Left cardiac atrium (tissue), 4 donors: ENCODE results near the gene UNC13B. TPM values are rescaled to one million over a fixed set of nuclear protein-coding genes. Genes with fewer than 3 reads are reported as not detected.
"Not testable (repeated sequence)": the region's sequence is repeated elsewhere in the genome, so short reads cannot be mapped to it uniquely, and the experiment has no call there.

Experiments
- ATAC-seq, 2 donors: fragments of 200-7000 bp; cut with Tn5 transposase; one replicate each; pipeline ENCODE4 v1.9.1; 2020; ENCODE audit warnings: mild to moderate bottlenecking in 2 of 2, moderate library complexity in 2 of 2
- DNase-seq: peaks from one replicate; pipeline ENCODE4 v3.0.0-alpha.2; 2020
- intact Hi-C, 2 donors: fragments of 100-400 bp; cut with DNase I; formaldehyde crosslinking; loops; one replicate each; pipeline versions ENCODE4 v1.14.1 to v1.15.1; 2022 to 2023
- total RNA-seq, 2 donors: library from RNA; stranded (reverse); fragmentation: NEBNext Ultra II Directional; extraction: Animal tissue kit (Norgen Biotek cat#: 25700); gene quantifications; one replicate each; pipeline ENCODE4 v1.2.1, GENCODE V29; 2021
- donor health status: DM: no; HTN: yes; CAD: no.
- donor health status: DM: no; HTN: yes; CAD: no; lungs with severe emphysema.
- donor health status: DM: yes; HTN: yes; CAD: no.
- donor health status: Dilated cardiomyopathy.

UNC13B gene
- total RNA-seq, 2 donors from 2014 or later = 17.8 to 23.0 TPM

DNA sequence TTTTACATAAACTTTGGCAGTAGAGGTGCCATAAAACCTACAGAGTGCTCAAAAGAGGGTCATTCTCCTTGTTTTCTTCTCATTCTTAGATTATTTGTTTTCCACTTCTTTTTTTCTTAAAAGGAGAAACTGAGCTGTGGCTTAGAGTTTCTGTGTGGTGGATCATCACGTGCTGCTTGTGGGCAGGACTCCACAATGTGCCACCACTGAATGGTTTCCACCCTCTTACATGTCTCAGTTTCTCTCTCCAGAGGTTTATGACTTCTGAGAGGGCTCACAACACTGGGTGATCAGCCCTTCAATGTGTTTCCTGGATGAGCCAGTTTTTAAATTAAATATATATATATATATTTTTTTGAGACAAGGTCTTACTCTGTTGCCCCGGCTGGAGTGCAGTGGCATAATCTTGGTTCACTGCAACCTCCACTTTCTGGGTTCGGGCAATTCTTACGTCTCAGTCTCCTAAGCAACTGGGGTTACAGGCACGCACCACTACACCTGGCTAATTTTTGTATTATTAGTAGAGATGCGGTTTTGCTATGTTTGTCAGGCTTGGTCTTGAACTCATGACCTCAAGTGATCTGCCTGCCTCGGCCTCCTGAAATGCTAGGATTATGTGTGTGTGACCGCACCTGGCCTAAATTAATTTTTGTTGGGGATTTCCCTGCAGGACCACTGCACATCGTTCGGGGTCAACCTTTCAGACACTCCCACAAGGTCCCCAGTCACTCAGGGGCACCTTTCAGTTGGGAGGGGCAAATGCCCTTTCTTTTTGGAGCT, 3.1 kb upstream of the UNC13B start:
- ATAC-seq (no peak), DNase-seq (no peak)
- intact Hi-C loops = no loop called here

DNA sequence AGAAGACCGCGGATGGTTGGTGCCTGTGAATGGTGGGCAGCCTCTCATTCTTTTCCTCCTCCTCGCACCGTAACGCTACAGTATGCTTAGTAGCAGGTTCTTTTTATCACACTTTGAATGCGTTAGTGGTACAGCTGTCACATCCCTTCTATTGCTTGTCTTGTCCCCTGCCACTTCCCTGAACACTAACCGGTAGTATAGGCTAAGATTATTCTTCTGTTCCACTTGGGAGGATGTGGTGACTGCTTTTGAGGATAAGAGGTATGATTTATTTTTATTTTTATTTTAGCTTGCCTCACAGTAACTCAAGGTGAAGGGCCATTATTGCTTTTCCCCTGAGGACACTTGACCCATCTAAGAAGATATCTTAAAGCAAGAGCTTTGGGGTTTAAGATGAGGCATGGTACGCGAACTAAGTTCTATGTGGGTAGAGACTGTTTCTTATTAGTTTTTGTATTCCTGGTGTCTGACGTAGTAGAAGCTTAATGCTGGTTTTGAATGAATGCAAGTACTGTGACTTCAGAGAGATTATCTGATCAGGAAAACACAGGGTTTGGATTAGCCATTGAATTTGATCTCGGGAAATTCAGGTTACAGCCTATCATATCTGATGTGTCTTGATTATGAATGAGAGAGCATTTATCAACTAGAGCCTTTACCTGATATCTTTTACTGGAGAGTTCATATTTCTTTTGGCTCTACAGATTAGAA, 951 bp downstream of the UNC13B start:
- DNase-seq (no peak), ATAC-seq (no peak)
- intact Hi-C loops = loop anchor here in 1 of 2 donors (2.0 kb wide), 1 partner anchor 46 kb away; no protein-coding TSS in a partner anchor

DNA sequence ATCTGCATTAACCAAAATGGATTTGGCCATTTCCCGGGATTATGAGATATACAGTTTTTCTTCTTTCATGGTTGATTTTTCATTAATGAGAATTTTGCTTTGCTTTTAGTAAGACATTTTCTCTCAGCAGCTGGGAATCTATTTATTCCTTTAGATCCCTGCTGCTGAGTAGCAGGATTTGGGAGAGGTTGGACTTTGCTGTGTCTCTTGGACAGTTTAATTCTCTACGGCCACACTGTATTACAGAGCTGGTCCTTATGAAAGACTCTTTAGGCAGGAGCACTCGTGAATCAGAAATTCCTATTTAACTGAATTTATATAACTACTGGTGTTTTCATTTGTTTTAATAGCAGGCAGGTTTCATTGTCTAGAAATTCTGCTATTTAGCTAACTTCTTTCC, 1.6 kb downstream of the UNC13B start:
- DNase-seq (no peak), ATAC-seq (no peak)
- intact Hi-C loops = loop anchor here in 1 of 2 donors (2.0 kb wide), 1 partner anchor 47 kb away; no protein-coding TSS in a partner anchor

DNA sequence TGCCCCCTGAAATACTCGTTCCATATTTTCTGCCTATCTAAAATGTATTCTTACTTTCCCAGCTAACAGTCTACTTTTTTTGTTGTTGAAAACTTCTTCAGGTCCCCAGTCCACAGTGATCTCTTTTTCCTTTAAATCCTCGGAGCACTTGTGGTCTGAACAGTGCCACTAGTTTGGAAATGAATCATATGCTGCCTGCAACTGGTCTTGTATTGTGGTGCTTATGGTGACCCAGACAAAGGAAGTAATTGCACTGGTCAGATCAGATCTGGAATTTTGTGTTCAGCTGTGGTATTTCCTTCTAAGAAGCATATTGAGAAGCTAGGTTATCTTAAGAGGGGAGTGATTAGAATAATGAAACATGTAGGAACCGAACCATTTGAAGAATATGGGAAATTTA, 2.9 kb downstream of the UNC13B start:
- intact Hi-C loops = no loop called here
- ATAC-seq = no peak
- DNase-seq = no peak

DNA sequence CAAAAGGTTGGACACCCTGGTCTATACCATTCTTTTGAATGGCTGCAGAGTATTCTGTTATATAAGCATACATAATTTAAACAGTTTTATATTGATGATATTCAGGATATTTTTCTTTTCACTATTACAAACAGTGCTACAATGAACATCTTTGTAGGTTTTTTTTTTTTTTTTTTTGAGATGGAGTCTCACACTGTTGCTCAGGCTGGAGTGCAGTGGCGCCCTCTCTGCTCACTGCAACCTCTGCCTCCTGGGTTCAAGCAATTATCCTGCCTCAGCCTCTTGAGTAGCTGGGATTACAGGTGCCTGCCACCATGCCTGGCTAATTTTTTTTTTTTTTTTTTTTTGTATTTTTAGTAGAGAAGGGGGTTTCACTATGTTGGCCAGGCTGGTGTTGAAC, 5.6 kb downstream of the UNC13B start:
- intact Hi-C loops, ATAC-seq, DNase-seq: not testable (repeated sequence)

DNA sequence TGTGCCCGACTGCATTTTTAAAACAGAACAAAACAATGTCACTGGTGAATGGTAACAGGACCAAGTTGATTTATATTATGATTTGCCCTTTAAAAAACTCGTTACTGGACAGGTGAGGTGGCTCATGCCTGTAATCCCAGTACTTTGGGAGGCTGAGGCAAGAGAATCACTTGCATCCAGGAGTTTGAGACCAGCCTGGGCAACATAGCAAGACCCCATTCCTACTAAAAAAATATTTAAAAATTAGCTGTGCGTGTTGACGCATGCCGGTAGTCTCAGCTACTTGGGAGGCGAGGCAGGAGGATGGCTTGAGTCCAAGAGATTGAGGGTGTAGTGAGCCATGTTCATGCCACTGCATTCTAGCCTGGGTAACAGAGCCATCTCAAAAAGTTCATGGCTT, 7.2 kb downstream of the UNC13B start:
- intact Hi-C loops = no loop called here
- ATAC-seq (no peak), DNase-seq (no peak)

DNA sequence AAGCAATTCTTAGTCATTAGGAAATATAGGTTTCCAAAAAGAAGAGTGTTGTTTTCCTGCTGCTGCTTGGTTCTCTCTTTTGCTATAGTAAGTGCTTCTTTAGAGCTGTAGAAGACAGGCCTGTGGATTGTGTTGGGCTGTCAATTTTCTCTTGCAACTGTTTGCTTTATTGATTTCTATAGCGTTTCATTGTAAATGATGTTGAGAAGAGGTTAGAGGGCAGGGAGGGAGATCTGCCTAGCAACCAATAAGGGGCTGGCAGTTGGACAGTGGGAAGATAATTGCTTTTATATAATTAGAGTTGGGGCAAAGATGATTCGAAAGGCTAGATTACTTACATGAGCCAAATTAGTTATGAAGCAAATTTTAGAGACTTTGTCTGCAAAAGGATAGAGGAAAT, 11.1 kb downstream of the UNC13B start:
- ATAC-seq = no peak
- intact Hi-C loops = no loop called here
- DNase-seq = no peak

DNA sequence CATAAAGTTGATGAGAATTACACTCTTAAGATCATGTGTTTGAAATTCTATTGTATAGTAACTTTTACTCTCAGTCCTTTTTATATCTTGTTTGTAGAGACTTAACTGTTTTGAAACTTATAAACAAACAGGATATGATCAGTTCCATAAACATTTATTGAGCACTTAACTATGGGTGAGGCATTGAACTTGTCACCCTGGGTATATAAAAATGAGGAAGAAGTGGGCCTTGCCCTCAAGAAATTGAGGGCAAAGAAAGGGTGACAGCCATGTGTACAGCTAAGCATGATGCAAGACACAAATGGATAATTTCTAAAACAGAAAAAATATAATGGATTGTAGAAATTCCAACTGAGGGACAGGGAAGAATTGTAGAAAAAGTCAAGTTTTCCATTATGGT, 15.7 kb downstream of the UNC13B start:
- DNase-seq (no peak), ATAC-seq (no peak)
- intact Hi-C loops = no loop called here

DNA sequence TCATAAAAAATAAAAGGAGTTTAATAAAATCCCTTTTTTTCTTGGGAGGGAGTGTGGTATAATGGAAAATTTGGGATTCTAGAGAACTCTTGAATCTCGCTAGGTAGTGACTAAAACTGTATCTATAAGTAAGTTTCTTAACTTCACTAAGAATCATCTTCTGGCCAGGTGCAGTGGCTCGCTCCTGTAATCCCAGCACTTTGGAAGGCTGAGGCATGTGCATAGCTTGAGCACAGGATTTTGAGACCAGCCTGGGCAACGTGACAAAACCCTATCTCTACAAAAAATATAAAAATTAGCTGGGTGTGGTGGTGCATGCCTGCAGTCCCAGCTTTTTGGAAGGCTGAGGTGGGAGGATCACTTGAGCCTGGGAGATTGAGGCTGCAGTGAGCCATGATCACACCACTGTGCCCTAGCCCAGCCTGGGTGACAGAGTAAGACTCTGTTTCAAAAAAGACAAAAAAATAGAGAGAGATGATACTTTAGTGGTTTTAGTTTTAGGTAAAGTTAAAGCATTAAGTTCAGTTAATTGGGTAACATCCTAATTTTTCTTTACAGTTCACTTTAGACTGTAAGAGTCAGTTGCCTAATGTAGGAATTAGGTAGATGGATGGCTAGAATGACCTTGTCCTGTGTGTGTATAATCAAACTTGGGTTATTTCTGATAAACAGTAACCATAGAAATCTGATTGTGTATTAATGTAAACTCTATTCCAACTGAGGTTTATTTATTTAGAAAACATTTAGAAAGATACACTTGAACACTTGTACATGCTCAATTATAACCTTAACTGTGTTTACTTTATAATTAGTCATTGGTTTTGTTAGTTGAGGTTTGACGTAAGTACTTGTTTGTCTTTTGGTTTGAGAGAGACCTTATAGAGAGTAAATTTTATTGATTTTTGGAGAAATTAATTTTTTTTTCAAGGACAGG, 17.8 kb downstream of the UNC13B start:
- DNase-seq = no peak
- intact Hi-C loops = no loop called here
- no peak for ATAC-seq

DNA sequence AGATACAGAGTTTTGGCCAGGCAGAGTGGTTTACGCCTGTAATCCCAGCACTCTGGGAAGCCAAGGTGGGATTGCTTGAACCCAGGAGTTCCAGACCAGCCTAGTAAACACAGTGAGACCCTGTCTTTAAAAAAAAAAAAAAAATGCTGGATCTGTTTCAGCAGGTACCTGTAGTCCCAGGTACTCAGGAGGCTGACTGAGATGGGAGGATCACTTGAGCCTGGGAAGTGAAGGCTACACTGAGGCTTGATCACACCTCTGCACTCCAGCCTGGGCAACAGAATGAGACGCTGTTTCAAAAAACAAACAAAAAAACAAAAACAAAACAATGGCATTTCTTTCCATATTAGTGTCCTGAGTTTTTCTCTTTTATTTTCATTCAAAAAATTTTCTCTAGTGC, 19.0 kb downstream of the UNC13B start:
- intact Hi-C loops = no loop called here
- ATAC-seq (no peak), DNase-seq (no peak)

DNA sequence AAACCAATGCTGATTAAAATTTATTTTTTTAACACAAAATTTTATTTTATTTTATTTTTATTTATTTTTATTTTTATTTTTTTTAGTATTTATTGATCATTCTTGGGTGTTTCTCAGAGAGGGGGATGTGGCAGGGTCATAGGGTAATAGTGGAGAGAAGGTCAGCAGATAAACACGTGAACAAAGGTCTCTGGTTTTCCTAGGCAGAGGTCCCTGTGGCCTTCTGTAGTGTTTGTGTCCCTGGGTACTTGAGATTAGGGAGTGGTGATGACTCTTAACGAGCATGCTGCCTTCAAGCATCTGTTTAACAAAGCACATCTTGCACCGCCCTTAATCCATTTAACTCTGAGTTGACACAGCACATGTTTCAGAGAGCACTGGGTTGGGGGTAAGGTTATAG, 20.6 kb downstream of the UNC13B start:
- intact Hi-C loops, ATAC-seq, DNase-seq: not testable (repeated sequence)

DNA sequence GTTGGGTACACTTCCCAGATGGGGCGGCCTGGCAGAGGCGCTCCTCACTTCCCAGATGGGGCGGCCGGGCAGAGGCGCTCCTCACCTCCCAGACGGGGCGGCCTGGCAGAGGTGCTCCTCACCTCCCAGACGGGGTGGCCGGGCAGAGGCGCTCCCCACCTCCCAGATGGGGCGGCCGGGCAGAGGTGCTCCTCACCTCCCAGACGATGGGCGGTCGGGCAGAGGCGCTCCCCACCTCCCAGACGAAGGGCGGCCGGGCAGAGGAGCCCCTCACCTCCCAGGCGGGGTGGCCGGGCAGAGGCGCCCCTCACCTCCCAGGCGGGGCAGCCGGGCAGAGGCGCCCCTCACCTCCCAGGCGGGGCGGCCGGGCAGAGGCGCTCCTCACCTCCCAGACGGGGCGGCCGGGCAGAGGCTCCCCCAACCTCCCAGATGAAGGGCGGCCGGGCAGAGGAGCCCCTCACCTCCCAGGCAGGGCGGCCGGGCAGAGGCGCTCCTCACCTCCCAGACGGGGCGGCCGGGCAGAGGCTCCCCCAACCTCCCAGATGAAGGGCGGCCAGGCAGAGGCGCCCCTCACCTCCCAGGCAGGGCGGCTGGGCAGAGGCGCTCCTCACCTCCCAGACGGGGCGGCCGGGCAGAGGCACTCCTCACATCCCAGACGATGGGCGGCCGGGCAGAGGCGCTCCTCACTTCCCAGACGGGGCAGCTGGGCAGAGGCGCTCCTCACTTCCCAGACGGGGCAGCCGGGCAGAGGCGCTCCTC, 21.4 kb downstream of the UNC13B start:
- intact Hi-C loops, DNase-seq, ATAC-seq: not testable (repeated sequence)

DNA sequence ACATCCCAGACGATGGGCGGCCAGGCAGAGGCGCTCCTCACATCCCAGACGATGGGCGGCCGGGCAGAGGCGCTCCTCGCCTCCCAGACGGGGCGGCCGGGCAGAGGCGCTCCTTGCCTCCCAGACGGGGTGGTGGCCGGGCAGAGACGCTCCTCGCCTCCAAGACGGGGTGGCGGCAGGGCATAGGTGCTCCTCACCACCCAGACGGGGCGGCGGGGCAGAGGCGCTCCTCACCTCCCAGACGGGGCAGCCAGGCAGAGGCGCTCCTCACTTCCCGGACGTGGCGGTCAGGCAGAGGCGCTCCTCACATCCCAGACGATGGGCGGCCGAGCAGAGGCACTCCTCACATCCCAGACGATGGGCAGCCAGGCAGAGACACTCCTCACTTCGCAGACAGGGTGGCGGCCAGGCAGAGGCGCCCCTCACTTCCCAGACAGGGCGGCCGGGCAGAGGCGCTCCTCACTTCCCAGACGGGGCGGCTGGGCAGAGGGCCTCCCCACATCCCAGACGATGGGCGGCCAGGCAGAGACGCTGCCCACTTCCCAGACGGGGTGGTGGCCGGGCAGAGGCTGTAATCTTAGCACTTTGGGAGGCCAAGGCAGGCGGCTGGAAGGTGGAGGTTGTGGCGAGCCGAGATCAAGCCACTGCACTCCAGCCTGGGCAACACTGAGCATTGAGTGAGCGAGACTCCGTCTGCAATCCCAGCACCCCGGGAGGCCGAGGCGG, 22.1 kb downstream of the UNC13B start:
- ATAC-seq, intact Hi-C loops, DNase-seq: not testable (repeated sequence)

DNA sequence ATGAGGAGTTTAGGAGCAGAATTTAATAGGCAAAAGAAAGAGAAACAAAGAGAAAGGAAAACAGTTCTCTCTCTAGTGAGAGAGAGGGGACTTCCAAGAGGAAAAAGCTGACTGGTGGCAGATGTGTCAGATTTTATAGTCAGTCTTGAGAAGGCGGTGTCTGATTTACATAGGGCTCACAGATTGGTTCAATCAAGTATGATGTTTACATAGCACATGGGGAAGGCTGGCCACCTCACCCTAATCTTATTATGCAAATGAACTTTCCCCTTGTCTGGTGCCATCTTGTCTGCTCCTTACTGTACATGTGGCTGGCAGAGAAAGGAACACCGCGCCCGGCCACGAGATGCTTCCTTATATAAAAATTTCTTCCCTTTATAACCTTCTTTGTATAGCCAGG, 24.7 kb downstream of the UNC13B start:
- intact Hi-C loops = no loop called here
- ATAC-seq = no peak
- DNase-seq = no peak

DNA sequence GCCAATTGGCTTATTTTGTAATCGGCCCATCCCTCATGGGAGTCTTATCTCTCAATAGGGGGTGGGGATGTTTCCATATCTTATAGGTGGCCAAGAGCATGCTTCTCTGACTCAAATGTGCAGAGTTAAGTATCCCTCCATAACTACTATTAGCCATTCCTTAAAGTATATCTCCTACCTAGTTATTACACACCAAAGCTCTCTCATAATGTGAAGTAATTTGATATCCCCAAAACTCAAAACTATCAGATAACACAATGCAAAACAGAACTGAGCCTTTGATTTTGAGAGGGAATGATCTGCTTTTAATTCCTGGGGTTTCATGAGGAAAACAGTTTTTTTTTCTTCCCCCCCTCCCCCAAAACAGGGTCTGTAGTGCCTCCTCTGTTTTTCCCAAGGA, 28.4 kb downstream of the UNC13B start:
- DNase-seq = no peak
- ATAC-seq = no peak
- intact Hi-C loops = no loop called here

DNA sequence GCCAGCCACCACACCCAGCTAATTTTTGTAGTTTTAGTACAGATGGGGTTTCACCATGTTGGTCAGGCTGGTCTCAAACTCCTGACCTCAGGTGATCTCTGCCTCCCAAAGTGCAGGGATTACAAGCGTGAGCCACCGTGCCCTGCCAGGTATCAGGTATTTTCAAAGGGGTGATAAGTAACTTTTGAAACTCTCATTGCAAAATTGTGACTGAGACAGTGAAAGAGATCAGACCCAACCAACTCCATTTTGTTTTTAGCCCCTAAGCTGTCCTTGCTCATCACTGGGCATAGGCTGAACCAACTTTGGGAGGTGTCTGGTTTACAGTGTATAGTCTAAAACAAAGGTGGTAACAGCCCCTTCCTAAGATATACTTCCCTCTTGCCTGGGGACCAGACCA, 29.3 kb downstream of the UNC13B start:
- DNase-seq (no peak), ATAC-seq (no peak)
- intact Hi-C loops = no loop called here

DNA sequence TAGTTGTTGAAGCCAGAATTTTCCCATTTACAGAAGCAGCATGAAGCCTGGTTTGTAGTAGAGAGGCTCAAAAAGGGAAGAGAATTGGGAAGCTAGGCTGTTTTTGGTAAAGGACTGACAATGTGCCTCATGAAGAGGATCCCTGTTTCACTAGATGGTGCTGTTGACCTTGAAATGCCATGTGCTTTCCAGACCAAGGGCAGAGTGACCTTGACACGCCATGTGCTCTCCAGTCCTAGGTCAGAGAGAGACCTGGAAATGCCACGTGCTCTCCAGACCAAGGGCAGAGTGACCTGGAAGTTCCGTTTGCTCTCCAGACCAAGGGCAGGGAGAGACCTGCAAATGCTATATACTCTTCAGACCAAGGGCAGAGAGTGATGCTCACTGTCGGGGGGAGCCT, 32.0 kb downstream of the UNC13B start:
- intact Hi-C loops = no loop called here
- no peak for ATAC-seq
- no peak for DNase-seq

DNA sequence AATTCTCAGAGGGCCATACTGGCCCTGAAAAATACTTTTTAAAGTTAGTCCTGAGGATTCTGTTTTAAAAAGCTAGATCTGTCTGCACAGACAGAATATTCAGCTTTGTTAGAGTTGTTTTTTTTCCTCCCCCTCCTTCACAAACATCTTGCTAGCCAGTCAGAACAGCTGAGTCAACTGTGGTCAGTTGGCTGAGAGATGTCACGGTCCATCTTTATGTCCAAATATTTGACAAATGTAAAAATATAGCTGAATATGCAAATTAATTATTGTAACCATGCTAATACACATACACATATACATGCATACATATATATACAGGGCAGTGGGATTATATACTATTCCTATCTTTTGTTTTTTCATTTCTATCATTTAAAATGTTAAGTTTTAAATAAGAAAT, 33.9 kb downstream of the UNC13B start:
- DNase-seq = no peak
- intact Hi-C loops = no loop called here

More for the DNA sequence above, 33.9 kb downstream of the UNC13B start:
- ATAC-seq = no peak
